SHP77 (cell line): Measurements from ENCODE around the gene TTLL13.

Source experiments
- DNase-seq, 2 experiments: peaks; one replicate each; lab custom pipeline; 2025; lab: John Stamatoyannopoulos, UW

TTLL13 gene

DNA sequence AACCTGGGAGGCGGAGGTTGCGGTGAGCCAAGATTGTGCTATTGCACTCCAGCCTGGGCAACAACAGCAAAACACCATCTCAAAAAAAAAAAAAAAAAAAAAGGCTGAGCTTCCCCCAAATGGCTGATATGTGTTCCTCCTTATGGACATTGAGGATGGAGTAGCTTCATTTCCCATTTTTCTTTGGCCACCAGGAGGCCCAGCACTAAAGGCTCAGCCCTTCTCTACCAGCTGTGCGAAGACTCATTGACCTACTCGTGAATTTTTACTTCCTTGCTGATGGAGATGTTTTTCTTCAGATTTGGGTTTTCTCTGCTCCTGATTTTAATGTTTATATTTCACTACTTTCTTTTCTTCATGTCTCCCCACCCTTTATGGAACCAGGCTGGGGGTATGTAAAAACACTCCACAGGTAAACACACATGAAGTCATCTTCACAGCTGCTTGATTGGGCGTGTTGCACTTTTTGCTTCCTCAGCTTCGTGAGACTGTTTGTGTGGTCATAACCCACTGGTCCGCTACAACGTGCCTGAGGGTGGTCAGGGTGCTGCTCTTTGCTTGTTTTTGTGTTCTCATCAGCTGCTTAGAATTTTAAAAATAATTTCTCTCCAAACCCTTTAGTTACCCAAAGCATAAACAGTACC is 34.7 kb upstream of the TTLL13 start:
- no peak for DNase-seq

DNA sequence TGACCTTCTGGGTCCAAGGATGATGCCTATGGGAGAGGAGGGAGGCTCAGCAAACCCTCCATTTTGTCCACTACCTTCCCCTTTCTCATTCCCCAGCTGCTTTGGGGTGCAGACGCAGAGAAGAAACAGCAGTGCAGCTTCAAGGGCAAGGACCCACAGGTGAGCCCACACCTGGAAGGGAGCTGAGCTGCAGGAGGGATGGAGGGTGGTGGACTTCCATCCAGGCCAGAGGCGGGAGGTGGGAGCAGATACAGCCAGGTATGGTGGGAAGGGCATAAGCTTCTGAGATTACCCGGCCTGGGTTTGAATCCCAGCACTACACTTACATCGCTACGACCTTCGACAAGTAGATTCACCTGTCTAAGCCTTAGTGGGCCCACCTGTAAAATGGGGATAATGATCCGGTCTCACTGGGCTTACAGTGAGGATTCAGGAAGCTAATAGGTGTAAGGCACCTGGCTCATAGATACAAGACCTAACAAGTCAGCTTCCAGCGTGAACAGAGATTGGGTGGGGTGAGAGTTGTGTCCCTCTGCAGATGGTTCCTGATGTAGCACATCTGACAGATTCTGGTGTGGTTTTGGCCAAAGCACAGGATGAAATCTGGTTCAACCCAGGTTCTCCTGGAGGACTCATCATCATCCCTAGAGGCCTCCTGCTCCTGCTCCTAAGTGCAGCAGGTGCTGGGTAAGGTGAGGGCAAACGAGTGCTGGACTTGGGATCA is 31.5 kb upstream of the TTLL13 start:
- no peak for DNase-seq

DNA sequence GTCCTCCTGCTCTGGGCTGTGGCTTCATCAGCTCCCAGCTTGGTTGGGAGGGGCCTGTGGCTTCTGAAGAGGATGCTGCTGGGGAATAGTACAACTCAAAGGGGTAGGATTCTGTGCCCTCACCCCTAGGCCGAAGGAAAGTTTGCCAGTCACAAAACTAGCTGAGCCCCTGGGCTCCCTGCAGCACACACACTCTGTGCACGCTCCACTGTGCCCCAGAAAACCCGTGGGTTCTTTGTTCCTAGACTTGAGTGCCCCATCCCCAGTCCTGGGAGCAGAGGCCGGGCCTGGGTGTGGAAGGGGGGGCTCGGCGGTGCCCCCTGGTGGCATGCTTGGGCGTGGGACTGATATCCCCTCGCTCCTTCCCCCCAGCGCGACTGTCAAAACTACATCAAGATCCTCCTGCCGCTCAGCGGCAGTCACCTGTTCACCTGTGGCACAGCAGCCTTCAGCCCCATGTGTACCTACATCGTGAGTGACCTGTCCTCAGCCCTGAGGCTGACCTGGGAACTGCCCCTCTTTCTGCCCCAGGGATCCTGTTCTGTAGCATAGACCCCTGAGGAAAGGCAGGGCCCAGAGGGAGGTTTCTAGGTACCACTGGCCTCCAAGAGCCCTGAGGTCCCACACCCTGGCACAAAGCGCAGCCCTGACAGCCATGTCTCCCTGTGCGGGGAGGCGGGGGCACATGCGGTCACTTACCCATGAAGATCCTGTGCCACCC is 29.8 kb upstream of the TTLL13 start:
- DNase-seq: peak; percentile 10 to 19

DNA sequence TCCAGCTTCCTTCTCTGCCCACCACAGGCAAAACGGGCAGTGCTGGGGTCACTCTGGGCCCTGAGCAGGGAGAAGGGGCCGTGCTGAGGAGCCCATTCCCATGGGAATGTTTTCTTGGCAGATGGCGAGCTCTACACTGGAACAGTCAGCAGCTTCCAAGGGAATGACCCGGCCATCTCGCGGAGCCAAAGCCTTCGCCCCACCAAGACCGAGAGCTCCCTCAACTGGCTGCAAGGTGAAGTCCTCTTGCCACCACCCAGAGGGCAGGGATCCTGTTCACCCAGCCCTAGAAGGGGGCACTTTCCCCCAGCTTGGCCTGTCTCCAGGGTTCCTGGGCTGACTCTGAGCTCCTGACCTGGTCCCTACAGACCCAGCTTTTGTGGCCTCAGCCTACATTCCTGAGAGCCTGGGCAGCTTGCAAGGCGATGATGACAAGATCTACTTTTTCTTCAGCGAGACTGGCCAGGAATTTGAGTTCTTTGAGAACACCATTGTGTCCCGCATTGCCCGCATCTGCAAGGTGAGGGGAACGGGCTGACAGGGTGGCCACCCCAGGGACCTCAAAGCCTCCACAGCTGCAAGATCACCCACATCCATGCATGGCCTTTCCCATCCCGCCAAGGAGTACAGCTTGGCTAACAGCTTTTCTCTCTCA is 28.0 kb upstream of the TTLL13 start:
- peak; percentile 67 to 75 for DNase-seq

DNA sequence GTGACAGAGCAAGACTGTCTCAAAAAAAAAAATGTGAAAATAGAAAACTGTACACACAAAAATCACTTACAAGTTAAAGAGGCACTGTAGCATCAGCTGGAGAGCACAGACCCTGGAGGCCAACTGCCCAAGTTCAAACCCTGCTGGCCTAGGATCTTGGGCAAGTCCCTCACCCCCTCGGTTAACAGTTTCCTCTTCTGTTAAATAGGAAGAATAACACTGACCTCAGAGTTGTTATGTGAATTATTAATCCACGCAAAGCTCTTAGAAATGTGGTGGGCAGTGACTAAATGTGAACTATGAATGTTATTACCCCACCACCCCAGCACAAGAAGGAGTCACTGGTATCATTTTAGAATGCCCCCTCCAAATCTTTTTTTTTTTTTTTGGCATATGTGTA is 26.8 kb upstream of the TTLL13 start:
- DNase-seq: no peak

DNA sequence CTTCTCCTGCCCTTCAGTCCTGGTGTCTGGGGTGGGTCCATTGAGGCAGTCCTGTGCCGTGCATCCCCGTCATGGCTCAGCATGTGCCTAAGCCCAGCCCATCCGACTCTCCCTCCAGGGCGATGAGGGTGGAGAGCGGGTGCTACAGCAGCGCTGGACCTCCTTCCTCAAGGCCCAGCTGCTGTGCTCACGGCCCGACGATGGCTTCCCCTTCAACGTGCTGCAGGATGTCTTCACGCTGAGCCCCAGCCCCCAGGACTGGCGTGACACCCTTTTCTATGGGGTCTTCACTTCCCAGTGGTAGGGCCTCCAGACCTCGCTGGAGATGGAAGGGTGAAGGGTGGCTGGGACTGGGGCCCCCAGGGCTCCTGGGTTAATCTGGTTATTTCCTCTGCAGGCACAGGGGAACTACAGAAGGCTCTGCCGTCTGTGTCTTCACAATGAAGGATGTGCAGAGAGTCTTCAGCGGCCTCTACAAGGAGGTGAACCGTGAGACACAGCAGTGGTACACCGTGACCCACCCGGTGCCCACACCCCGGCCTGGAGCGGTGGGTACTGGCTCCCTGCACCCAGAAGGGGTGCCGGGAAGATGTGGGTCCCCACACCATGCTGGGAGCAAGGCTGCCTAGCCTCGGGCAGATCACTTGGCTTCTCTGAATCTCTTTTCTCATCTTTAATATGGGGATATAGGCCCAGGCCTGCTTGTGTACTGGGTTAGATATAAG is 25.8 kb upstream of the TTLL13 start:
- no peak for DNase-seq

DNA sequence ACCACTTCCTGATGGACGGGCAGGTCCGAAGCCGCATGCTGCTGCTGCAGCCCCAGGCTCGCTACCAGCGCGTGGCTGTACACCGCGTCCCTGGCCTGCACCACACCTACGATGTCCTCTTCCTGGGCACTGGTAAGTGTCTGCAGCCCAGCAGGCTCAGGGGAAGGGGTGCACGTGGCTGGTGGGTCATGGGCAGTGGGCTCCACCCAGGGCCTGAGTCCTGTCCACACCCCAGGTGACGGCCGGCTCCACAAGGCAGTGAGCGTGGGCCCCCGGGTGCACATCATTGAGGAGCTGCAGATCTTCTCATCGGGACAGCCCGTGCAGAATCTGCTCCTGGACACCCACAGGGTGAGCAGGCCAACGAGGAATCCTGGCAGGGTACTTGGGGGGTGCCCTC is 24.3 kb upstream of the TTLL13 start:
- no peak for DNase-seq

DNA sequence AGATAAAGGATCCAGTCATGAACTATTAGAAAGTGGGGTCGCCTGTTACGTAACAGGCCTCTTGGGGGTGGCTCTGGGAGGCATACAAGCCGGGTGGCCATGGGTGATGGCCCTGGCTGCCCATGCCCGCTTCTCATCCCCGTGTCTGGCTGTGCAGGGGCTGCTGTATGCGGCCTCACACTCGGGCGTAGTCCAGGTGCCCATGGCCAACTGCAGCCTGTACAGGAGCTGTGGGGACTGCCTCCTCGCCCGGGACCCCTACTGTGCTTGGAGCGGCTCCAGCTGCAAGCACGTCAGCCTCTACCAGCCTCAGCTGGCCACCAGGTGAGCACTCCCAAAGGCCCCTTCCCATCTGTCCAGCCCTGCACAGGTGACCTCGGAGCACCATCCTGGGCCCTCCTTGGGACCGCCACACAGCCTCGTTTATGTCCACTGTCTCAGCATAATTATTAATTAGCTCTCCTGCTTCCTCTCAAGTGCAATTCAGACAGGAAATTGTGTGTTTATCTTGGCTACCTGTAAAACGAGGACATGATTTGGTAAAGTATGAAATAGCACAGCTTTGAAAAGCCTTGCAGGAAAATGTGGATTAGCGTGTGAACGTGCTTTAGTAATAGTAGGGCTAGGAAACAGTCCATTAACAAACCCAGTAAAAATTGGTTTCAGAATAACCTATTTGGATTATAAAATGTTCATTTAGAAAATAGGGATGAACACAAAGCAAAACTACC is 23.7 kb upstream of the TTLL13 start:
- DNase-seq: no peak

DNA sequence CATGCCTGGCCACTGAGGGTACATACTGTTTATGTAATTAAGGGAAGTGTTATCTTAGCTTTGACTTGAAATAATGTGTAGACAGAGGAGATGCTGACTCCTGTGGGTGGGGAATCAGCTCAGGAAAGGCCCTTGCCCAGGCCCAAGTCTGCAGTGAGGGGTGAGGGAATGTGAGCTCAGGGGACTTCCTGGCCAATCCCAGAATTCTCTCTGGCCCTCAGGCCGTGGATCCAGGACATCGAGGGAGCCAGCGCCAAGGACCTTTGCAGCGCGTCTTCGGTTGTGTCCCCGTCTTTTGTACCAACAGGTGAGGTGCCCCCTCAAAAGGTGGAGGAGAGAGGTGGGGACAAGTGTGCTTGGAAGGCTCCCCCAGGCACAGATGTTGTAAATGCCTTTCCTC is 22.0 kb upstream of the TTLL13 start:
- no peak for DNase-seq

DNA sequence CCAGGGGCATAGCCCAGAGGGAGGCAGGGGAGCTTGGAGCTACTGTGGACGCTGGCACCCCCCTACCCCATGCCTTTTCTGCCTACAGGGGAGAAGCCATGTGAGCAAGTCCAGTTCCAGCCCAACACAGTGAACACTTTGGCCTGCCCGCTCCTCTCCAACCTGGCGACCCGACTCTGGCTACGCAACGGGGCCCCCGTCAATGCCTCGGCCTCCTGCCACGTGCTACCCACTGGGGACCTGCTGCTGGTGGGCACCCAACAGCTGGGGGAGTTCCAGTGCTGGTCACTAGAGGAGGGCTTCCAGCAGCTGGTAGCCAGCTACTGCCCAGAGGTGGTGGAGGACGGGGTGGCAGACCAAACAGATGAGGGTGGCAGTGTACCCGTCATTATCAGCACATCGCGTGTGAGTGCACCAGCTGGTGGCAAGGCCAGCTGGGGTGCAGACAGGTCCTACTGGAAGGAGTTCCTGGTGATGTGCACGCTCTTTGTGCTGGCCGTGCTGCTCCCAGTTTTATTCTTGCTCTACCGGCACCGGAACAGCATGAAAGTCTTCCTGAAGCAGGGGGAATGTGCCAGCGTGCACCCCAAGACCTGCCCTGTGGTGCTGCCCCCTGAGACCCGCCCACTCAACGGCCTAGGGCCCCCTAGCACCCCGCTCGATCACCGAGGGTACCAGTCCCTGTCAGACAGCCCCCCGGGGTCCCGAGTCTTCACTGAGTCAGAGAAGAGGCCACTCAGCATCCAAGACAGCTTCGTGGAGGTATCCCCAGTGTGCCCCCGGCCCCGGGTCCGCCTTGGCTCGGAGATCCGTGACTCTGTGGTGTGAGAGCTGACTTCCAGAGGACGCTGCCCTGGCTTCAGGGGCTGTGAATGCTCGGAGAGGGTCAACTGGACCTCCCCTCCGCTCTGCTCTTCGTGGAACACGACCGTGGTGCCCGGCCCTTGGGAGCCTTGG is 21.3 kb upstream of the TTLL13 start:
- DNase-seq: no peak

DNA sequence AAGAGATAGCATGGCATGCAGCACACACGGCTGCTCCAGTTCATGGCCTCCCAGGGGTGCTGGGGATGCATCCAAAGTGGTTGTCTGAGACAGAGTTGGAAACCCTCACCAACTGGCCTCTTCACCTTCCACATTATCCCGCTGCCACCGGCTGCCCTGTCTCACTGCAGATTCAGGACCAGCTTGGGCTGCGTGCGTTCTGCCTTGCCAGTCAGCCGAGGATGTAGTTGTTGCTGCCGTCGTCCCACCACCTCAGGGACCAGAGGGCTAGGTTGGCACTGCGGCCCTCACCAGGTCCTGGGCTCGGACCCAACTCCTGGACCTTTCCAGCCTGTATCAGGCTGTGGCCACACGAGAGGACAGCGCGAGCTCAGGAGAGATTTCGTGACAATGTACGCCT is 20.4 kb upstream of the TTLL13 start:
- DNase-seq: no peak

DNA sequence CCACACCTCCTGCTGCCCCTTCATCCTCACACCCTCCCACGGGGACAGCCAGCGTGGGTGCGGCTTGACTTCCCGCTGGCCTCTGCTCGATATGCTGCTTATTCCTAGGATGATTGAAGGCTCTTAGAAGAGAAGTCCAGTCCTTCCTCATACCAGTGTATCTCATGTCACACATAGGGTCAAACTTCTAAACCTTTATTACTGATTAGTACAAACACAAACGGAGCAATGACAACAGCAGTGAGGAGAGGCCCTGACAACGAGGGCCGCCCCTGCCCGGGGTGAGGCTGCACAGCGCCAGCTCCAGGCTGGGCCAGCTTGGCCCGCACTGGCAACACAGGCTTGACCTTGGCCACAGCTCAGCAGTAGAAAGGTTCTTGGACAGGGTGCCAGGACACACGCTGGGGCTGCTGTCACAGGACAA is 19.3 kb upstream of the TTLL13 start:
- DNase-seq: no peak

DNA sequence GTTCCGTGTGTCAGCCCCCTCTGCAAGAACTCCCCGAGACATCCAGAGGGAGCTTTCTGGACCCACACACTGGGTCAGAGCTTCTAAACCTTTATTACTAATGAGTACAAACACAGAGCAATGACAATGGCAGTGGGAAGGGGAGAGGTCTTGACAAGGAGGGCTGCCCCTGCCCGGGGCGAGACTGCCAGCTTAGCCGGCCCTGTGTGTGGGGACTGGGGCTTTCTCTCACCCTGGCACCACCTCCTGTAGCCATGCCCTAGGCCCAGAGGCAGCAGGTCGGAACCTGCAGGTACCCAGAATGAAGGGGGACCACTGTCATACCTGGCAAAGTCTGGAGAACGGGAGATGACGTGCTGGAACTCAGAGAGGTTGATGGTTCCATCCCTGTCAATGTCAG is 18.7 kb upstream of the TTLL13 start:
- DNase-seq: no peak

DNA sequence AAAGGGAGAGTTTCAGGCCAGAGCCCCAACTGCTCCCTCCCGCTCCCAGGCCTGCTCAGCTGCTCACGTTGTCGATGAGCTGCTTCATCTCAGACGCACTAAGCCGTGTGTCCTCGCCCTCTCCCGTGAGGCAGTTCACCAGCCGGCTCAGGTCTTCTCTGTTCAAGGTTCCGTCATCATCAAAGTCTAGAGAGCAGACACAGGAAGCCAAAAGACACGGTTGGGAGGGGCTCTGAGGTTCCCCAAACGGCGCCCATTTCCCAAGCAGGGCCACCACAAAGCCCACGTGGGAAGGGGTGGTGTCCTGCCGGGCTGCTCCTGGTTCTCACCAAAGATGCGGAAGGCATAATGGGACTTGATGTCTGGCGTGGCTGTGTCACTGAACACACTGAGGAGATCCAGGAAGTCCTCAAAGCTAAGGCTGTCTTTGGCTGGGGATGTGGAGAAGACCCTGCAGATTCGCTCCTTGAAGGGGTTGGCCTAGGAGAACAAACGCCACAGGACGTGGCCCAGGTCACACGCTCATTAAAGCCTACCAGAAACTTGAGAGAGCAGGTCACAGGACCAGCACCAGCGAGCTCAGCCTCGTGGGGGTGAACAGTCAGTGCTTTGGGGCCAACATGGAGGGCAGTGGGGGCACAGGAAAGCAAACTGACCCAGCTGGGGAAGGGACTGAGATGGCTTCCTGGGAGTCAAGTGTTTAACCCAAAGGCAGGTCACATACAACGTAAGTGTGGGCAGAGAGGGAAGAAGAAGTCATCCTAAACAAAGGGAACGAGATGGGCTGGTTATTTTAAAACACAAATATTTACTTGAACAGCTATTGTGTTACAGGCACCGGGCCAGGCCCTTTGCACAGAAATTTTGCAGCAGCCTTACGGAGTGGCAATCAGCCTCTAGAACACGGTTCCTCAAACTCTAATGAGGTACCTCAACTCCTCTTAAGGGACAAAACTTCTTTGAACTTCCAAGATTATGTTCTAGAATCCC is 18.0 kb upstream of the TTLL13 start:
- no peak for DNase-seq

DNA sequence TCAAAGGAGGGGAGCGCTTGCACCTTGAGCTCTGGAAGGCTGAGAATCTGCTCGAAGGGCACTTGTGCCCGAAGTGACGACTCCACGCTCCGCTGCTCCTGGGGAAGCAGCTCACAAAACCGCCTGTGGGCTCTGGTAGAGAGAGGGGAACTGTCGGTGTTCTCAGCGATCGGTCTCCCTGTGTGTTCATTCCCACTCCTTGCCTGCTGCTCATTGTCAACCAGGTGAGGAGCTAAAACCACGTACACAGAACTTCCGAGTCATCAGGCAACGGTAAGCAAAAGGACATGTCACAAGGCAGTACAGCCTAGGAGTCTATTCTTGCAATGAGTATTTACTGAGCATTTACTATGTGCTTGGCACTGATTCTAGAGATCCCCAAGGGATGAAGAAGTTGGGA is 17.2 kb upstream of the TTLL13 start:
- no peak for DNase-seq

DNA sequence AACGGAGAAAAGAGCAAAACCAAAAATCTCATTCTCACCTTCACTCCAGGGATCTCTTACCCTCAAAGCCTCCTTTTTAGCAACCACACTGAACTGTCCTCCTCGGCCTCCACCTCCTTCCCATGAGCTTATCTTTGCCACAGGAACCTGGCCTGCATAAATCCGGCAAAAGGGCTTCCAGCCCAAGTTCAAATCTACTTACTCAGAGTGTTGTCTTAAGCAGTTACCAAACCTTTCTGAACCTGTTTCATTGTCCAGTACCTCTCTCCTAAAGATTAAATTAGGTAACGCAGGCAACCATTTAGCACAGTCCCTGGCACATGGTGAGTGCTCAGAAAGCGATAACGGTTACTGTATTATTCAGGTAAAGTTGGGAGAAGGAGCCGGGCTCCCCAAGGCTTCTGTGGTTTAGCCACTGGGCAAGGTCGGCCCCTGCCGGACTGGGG is 16.4 kb upstream of the TTLL13 start:
- no peak for DNase-seq

DNA sequence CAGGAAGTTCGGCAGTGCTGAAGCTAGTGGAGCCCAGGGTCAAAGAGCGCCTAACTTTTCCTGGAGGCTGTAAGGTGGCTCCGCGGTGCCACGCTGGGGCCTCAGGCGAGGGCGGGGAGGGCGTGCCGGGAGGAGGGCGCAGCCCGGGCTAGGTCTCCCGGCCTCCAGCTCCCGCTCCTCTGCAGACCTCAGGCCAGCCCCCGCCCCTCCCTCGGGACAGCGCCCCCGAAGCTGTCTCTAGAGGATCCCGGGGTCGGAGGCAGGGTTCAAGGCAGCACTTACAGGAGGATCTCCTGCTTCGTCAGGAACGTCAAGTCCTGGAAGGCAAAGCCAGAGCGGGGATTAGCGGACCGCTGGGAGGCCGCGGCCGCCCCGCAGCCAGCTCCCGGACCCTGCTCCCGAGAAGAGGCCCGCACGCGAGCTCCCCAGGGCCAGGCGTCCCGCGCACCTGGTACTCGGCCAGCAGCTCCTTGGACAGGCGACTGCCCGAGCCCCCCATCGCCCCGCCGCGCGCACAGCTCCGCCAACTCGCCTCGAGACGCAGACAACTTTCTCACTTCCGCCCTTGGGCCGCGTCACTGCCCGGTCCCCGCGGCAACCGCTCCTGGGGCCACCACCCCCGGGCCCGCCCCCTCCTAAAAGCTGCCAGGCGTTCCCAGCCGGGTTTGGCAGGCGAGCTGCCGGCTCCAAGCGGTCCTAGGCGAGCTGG is 15.8 kb upstream of the TTLL13 start, which contains the start of gene CIB1:
CIB1 (minus strand) TSS at position 555 of the 709 bp plus-strand sequence; CDS start at position 499, 56 bp downstream.
- peak; percentile 94 for DNase-seq
